ENCODE data around the gene PSORS1C1.

Gene PSORS1C1

GRCh38 chr6:31128093-31128676, 13.6 kb downstream of the PSORS1C1 start:
- DNase-seq = peak; percentile 41

DNA sequence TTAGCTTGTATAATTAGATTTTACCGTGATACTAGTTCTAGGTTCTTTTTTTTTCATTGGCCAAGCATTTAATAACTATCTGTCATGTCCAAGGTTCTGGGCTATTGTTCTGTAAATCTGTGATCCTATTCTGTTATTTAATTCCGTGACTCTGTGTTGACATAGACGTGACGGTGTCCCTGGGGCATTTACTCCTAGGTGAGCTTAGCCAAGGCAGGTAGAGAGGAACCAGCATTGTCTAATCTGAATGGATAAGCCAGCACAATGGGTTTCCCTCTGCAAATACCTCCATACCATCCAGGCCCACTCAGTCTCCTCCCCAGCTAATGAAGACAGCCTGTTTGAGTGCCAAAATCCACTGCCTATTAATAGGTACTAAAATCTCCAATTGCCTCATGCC, 14.5 kb downstream of the PSORS1C1 start:
- DNase-seq = no peak

DNA sequence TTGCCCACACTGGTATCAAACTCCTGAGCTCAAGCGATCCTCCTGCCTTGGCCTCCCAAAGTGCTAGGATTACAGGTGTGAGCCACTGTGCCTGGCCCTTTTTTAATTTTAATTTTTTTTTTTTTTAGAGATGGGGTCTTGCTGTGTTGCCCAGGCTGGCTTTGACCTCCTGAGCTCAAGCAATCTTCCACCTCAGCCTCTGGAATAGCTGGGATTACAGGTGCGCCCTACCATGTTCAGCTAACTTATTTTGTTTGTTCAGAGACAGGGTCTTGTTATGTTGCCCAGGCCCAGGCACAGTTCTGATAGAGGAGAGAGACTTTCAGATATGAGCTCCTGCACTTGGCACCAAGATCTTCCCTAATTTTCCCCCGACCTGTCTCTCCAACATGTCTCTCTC, 16.2 kb downstream of the PSORS1C1 start:
- DNase-seq = no peak

GRCh38 chr6:31131595-31131994, 17.0 kb downstream of the PSORS1C1 start:
- no peak for DNase-seq

DNA sequence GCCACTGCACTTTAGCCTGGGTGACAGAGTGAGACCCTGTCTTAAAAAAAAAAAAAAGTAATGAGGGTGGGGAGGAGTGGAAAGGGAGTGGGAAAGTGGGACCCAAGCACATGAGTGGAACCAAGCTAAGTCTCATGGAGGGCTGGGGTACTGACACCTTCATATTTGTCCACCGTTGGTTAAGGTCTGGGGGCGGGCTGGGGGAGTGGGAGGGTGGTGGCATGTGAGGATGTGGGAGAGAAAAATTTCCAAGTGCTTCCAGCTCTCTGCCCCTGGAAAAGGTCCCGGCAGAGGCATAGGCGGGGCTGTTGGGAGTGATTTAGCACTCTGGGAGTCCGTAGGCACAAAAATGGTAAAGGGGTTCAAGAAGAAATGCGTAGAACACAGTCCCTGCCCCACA, 18.2 kb downstream of the PSORS1C1 start:
- no peak for DNase-seq

- DNase-seq = no peak
Observed at GRCh38 chr6:31135710-31136109, 21.1 kb downstream of the PSORS1C1 start.

DNA sequence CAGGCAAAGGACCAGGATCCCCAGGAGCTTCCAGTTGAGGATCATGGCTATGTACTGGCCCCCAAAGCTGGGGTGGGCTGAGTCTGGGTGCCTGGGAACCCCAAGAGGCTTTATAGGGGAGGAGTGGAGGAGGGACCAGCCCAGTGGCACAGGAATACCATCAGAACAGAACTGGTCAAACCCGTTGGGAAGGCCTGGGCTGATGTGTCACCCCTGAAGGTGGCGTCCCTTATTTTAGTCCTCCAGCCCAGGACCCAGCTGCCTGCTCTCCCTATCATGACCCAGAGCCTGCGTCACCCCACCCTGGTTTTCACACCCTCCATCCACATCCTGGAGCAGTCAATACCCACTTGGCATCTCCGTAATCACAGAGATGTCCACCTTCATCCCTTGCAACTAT, 24.4 kb downstream of the PSORS1C1 start, which contains the start of gene PSORS1C2:
PSORS1C2 (minus strand) TSS at position 85 of the 400 bp plus-strand sequence; CDS start at position 45, 40 bp downstream.
- DNase-seq = no peak

DNA sequence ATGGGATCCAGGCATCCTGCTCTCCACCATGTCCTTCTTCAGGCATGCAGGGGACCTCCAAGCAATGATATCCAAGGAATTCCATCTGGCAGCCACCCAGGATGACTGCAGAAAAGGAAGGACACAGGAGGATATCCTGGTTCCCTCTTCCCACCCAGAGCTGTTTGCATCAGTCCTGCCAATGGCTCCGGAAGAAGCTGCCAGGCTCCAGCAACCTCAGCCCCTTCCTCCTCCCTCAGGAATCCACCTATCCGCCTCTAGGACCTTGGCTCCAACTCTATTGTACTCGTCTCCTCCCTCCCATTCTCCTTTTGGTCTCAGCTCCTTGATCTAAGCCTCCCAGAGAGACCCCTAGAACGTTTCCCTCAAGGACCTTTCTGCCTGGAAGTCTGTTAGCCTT, 25.0 kb downstream of the PSORS1C1 start:
- no peak for DNase-seq

DNA sequence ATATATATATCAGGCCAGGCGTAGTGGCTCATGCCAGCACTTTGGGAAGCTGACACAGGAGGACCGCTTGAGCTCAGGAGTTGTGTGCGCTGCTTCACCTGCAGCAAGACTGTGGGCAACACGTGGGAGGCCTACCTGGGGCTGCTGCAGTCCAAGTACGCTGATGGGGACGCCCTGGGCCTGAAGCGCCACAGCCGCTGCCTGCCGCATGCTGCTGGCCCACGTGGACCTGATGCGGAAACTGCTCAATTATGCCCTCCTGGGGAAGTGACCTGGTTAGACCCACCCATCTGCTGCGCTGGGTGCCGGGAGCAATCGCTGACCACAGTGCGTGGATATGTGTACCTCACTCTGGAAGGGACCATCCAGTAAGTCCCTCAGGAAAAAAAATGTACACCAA, 26.0 kb downstream of the PSORS1C1 start:
- DNase-seq = no peak

DNA sequence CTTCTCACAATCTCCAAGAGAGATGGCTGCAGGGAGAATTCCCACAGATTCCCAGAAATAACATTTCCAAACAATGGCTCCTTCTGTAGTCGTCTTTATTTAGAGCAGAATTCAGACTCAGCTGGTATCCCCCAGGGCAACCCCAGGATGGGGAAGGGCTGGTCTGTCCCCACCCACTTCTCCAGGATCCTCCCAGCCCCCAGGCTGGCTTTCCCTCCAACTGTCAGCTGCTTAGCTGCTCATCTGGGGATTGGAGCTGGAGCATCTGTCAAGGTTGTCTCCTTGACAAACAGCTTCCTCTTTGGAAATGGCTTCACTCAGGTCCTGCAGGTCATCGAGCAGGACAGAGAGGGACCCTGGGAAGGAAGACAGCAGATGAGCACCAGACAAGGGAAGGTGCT, 27.8 kb downstream of the PSORS1C1 start:
- no peak for DNase-seq

GRCh38 chr6:31143148-31143547, 28.5 kb downstream of the PSORS1C1 start:
- no peak for DNase-seq

DNA sequence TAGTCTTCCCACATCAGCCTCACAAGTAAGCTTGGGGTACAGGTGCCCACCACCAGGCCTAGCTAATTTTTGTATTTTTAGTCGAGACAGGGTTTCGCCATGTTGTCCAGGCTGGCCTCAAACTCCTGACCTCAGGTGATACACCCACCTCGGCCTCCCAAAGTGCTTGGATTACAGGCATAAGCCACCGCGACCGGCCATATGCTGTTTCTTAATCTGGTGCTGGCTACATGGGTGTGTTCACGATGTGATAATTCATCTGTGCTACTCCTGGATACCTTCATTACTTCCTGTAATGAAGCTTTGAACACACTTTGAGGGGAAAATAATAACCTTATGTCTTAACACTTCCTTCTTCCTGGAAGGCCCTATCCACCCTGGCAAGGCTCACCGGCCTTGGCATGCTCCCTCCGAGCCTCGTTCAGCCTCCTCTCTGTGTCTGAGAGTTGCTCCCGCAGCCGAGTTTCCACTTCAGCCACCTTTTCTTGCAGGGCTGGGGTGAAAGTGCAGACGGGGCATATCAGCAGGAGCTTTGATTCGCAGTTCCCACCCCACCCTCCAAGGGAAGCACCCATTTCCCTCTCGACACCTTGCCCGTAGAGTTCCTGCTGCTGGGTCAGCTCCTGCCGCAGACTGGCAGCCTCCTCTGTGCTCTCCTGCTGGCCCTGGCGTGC, 29.8 kb downstream of the PSORS1C1 start:
- no peak for DNase-seq

DNA sequence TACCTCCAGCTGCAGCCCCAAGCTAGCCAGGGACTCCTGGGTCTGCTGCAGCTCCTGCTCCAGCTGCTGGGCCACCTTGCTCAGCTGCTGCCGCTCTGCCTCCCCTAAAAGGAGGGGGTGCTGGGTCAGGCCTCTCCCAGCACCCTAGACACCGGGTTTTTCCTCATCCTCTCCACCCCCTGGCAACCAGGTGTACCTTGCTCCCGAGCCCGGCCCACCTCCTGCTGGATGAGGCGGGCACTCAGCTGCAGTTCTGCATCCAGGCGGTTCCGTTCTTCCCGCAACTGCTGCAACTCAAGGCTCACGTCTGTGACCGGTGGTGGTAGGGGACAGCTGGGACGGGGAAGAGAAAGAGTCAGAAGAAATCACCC, 30.4 kb downstream of the PSORS1C1 start:
- no peak for DNase-seq

DNA sequence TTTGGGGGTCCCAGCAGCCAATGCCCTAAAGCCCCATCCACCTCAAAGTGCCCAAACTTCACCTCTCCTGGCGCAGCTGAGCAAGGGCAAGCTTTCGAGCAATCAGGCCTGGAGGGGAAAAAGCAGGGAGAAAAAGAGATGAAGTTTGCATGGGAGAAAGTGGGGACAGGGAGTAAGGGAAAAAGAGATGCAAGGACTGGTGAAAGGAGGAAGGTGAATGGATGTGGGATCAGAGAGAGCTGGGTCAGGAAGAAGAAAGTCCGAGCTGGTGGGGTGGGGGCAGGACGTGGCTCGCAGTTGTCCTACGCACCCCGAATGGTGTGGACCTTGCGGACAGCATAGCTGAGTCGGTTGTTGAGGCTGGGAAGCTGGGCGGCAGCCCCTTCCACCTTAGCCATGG, 30.8 kb downstream of the PSORS1C1 start:
- no peak for DNase-seq

GRCh38 chr6:31149827-31150447, 35.3 kb downstream of the PSORS1C1 start:
- no peak for DNase-seq

DNA sequence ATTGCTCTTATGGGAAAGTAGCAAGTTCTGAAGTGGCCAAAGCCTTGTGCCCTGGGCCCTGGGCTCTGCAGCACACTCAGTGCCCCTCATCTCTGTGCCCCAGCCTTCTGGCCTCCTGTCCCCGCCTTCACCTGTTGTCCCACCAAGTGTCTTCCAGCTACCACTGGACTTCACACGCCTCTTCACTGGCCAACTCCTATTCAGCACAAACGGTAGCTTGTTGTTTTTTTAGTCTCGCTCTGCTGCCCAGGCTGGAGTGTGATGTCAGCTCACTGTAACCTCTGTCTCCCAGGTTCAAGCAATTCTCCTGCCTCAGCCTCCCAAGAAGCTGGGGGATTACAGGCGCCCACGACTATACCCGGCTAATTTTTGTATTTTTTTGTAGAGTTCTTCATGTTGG, 38.2 kb downstream of the PSORS1C1 start:
- DNase-seq = no peak

DNA sequence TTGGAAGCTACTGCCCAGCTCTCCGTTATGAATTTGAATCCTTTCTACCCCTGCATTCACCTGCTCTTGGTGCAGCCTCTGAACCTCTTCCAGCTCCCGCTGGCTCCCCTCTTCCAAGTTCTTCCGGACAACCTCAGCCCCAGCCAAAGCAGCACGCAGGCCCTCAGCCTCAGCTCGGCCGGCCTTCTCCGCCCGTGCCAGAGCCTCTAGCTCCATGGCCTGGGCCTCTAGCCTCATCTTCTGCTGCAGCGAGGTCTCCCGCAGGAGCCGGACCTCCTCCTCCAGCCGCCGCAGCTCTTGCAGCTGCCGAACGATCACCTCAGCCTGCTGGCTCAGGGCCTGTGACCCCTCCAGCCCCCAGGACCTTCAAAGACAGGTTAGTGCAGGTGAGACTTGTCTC, 39.8 kb downstream of the PSORS1C1 start:
- no peak for DNase-seq

- no peak for DNase-seq
Observed at GRCh38 chr6:31156641-31157040, 42.0 kb downstream of the PSORS1C1 start.

GRCh38 chr6:31157513-31158139, 43.0 kb downstream of the PSORS1C1 start, which contains the start of gene CCHCR1:
CCHCR1 (minus strand) TSS chr6:31157802; CDS start chr6:31157600, 202 bp downstream.
- DNase-seq = no peak

DNA sequence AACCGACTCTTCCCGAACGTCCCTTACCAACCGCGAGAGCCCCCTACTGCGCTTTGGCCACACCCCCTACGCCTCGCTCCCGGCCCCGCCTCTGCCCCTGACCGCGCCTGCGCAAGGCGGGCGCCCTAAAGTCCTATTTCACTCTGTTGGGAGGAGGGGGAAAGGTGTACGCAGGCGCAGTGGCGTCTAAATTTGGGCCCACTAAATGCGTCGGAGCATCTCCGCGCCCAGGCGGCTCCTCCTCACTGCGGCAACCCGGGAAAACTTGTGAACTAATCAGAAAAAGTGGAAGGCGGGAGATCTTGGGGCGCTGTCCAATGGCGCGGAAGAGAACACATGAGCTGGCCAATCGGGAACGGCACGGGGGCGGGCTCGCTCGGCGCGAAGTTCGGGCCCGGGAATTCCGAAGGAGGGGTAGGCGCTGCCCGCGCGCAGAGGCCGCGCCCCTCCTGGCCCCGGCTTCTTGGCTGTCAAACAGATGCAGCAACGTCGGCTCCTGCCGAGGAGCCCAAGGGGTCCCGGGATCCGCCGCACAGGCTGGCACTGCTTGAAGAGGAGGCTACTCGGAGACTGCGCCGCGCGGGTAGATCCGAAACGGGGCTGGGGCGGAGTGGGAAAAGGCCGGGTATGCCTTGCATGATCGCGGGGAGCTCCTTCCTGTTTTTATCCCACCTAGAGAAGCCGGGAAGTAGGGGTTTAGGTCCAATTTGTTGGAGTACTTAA, 43.7 kb downstream of the PSORS1C1 start, which contains the start of gene TCF19:
TCF19 (plus strand) TSS at position 450 of the 723 bp plus-strand sequence. CDS start 881 bp downstream, outside the sequence.
- DNase-seq = peak; percentile 98

DNA sequence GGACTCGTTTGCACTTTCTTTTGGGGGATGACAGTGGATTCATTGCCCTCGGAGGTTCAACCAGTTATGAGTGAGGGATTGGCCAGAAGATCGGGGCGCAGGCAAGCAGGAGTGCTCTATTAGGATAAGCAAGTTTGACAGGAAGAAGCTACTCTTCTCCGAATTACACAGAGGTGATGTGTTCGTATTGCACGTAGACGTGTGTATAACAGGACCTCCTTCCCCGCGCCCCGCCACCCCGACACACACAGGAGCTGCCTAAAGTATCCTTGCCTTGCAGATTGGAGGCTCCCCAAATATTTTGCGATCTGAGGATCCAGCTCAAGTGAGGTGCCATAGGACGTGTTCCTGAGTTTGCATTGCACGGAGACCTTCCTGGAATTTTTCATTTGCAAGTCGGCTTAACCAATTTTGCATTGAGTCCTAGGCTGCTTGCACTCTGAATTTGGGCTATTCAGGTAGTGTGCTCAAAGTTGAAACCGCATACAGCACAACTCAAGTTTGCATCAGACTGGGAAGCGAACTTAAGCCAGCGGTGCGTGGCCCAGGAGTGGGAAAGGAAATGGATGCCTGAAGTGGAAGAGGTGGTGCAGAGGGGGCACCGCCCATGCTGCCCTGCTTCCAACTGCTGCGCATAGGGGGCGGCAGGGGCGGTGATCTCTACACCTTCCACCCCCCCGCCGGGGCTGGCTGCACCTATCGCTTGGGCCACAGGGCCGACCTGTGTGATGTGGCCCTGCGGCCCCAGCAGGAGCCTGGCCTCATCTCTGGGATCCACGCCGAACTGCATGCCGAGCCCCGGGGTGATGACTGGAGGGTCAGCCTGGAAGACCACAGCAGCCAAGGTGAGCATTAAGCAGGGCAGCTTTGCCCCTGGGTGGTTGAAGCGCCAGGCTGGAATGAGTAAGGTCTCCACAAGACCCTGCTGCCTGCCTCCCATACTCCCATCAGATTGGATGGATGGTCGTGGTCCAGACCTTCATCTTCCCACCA, 44.6 kb downstream of the PSORS1C1 start:
- peak; percentile 27 for DNase-seq

All from NCI-H1436 (cell line).